HepG2 (cell line): Measurements from ENCODE around the gene RERE. TPM values are rescaled to one million over a fixed set of nuclear protein-coding genes. Genes with fewer than 3 reads are reported as not detected.

ENCODE experiments used
- ATAC-seq: fragments of 200-7000 bp; cut with Tn5 transposase; 3 replicates; pipeline ENCODE4 v1.9.1; 2020; ENCODE audit warnings: mild to moderate bottlenecking, moderate library complexity
- BruUV-seq: library from RNA; stranded (reverse); fragments of 400-500 nt; replicated peaks from 2 replicates; lab custom pipeline; 2021; lab: Mats Ljungman, UMichigan
- CTCF ChIA-PET: fragments of 300-600 bp; formaldehyde crosslinking; extraction: SDS; loops from one replicate; lab custom pipeline; 2021; ENCODE audit warnings: low total read pairs, inconsistent platforms, low intra/inter-chr PET ratio; lab: Yijun Ruan, JAX
- POLR2A ChIA-PET: fragments of 350-600 bp; sonication (Branson Sonifier 250); formaldehyde crosslinking; loops from one replicate; lab custom pipeline; 2020; ENCODE audit warnings: antibody characterized with exemption, inconsistent platforms; lab: Yijun Ruan, JAX
- DNase-seq: peaks from one replicate; pipeline ENCODE4 v3.0.0-alpha.2; 2015; ENCODE audit warnings: low spot score
- FAIRE-seq: peaks from 3 replicates; lab custom pipeline; 2011; peaks lifted over from hg19 to GRCh38; lab: Jason Lieb, UNC
- H2AFZ ChIP-seq: one replicate; pipeline ENCODE4 v1.6.1; 2011; ENCODE audit warnings: low read length, inconsistent platforms
- H3K27ac ChIP-seq: fragments of 300-600 bp; 3 replicates; pipeline ENCODE4 v1.8.0; 2011; ENCODE audit warnings: mixed run types, mild to moderate bottlenecking, mixed read lengths, low read length, inconsistent platforms; ENCODE audit not compliant: insufficient read depth; ENCODE audit errors: extremely low read length
- H3K27me3 ChIP-seq, 2 experiments: fragments of 200-600 bp in 1 of 2; 2 replicates in 1 of 2; 3 replicates in 1 of 2; pipeline versions ENCODE4 v1.6.0 to v1.8.0; 2011; ENCODE audit warnings: low read length in 2 of 2, mild to moderate bottlenecking in 2 of 2, moderate library complexity in 2 of 2, inconsistent platforms in 1 of 2; ENCODE audit not compliant: insufficient read depth in 2 of 2, control insufficient read depth in 1 of 2
- H3K36me3 ChIP-seq, 2 experiments: fragments of 200-600 bp in 1 of 2; replicated peaks in 1 of 2; 2 replicates in 1 of 2; 3 replicates in 1 of 2; pipeline versions ENCODE4 v1.5.1 to v1.8.0; 2011; ENCODE audit warnings: low read length in 2 of 2, inconsistent platforms in 1 of 2; ENCODE audit not compliant: insufficient read depth in 2 of 2, control insufficient read depth in 1 of 2
- H3K4me1 ChIP-seq: 2 replicates; pipeline ENCODE4 v1.5.1; 2012; ENCODE audit warnings: low read length, inconsistent platforms; ENCODE audit not compliant: insufficient read depth
- H3K4me2 ChIP-seq: 2 replicates; pipeline ENCODE4 v1.6.0; 2011; ENCODE audit warnings: low read depth, low read length, inconsistent platforms
- H3K4me3 ChIP-seq, 3 experiments: fragments of 200-600 bp in 1 of 3; sonication (generic), shearing (Covaris generic) in 1 of 3; replicated peaks in 1 of 3; 2 replicates each; pipeline ENCODE4 v1.5.1; 2011 to 2016; ENCODE audit warnings: low read length in 3 of 3, inconsistent platforms in 2 of 3, low read depth in 2 of 3, mild to moderate bottlenecking in 2 of 3, control low read depth in 1 of 3, mixed read lengths in 1 of 3; ENCODE audit not compliant: insufficient read depth in 1 of 3
- H3K79me2 ChIP-seq: one replicate; pipeline ENCODE4 v1.6.1; 2011; ENCODE audit warnings: low read length, inconsistent platforms; ENCODE audit not compliant: insufficient read depth
- H3K9ac ChIP-seq: 2 replicates; pipeline ENCODE4 v1.6.0; 2011; ENCODE audit warnings: mild to moderate bottlenecking, low read depth, low read length, inconsistent platforms; ENCODE audit not compliant: insufficient read depth
- H3K9me3 ChIP-seq: 2 replicates; pipeline ENCODE4 v1.5.1; 2012; ENCODE audit warnings: mild to moderate bottlenecking, low read length
- H4K20me1 ChIP-seq: 2 replicates; pipeline ENCODE4 v1.6.0; 2011; ENCODE audit warnings: inconsistent platforms, mild to moderate bottlenecking, low read length, moderate library complexity; ENCODE audit not compliant: insufficient read depth
- AHDC1 ChIP-seq: sonication (generic); formaldehyde crosslinking; IDR thresholded peaks from 2 replicates; pipeline ENCODE4 v1.5.1; 2020; ENCODE audit warnings: mild to moderate bottlenecking, missing genetic modification reagents, borderline replicate concordance
- CBX5 ChIP-seq: sonication (generic); formaldehyde crosslinking; IDR thresholded peaks from 2 replicates; pipeline ENCODE4 v1.4.0; 2020; ENCODE audit warnings: missing genetic modification reagents, borderline replicate concordance
- CCDC6 ChIP-seq: sonication (generic); formaldehyde crosslinking; IDR thresholded peaks from 2 replicates; pipeline ENCODE4 v1.8.1; 2022; ENCODE audit warnings: mild to moderate bottlenecking, missing genetic modification reagents, moderate library complexity
- FOSL1 ChIP-seq: sonication (generic); formaldehyde crosslinking; IDR thresholded peaks from 2 replicates; pipeline ENCODE4 v1.9.0; 2021; ENCODE audit warnings: missing genetic modification reagents, borderline replicate concordance
- NFKBIZ ChIP-seq: IDR thresholded peaks from 2 replicates; pipeline ENCODE4 v1.6.1; 2018; ENCODE audit warnings: missing genetic modification reagents, missing compliant biosample characterization
- SMAD3 ChIP-seq: sonication (generic); formaldehyde crosslinking; IDR thresholded peaks from 2 replicates; pipeline ENCODE4 v1.4.0; 2020; ENCODE audit warnings: missing genetic modification reagents
- WIZ ChIP-seq: sonication (generic); formaldehyde crosslinking; IDR thresholded peaks from 2 replicates; pipeline ENCODE4 v1.5.1; 2020; ENCODE audit warnings: mild to moderate bottlenecking, missing genetic modification reagents
- ZMYM3 ChIP-seq: sonication (generic); formaldehyde crosslinking; IDR thresholded peaks from 2 replicates; pipeline ENCODE4 v1.5.1; 2020; ENCODE audit warnings: mild to moderate bottlenecking, missing genetic modification reagents
- ZNF30 ChIP-seq: sonication (generic); formaldehyde crosslinking; IDR thresholded peaks from 2 replicates; pipeline ENCODE4 v1.5.0; 2020; ENCODE audit warnings: mild to moderate bottlenecking, missing genetic modification reagents
- ZNF564 ChIP-seq: sonication (generic); formaldehyde crosslinking; IDR thresholded peaks from 2 replicates; pipeline ENCODE4 v1.8.1; 2023; ENCODE audit warnings: mild to moderate bottlenecking, missing genetic modification reagents
- ZNF788 ChIP-seq: sonication (generic); formaldehyde crosslinking; IDR thresholded peaks from 2 replicates; pipeline ENCODE4 v1.5.0; 2020; ENCODE audit warnings: mild to moderate bottlenecking, missing genetic modification reagents, borderline replicate concordance
- WGBS: methylation state at CpG from one replicate; pipeline ENCODE4 v1.1.6; 2017; ENCODE audit warnings: low lambda C conversion rate; 5-methylcytosine and 5-hydroxymethylcytosine counted together
- in situ Hi-C: cut with HindIII; loops from 2 replicates; pipeline ENCODE4 v1.10.0; 2017; ENCODE audit warnings: low pct_unique_long_range_greater_than_20kb; ENCODE audit not compliant: extremely low pct_ligation_motif_present
- intact Hi-C: fragments of 100-400 bp; cut with micrococcal nuclease; formaldehyde crosslinking; loops from one replicate; pipeline ENCODE4 v1.10.0; 2022; ENCODE audit not compliant: unreplicated experiment
- polyA plus RNA-seq, 8 experiments: library from polyadenylated mRNA; depleted of rRNA in 3 of 8; stranded (reverse) in 7 of 8; unstranded in 1 of 8; fragments of >200 nt; fragmentation: Illumina TruSeq in 4 of 8; extraction: Trizol in 4 of 8; gene quantifications; 2 replicates each; pipeline versions ENCODE4 v1.2.1 to v1.2.3, GENCODE V29; 2011 to 2016; ENCODE audit warnings: low read depth in 4 of 8, missing spikeins in 1 of 8, mixed read lengths in 1 of 8; ENCODE audit not compliant: insufficient read depth in 1 of 8
- total RNA-seq, 5 experiments: library from RNA; depleted of rRNA; stranded (reverse); fragments of >200 nt; fragmentation: Illumina TruSeq; extraction: Trizol; gene quantifications; 2 replicates each; pipeline ENCODE4 v1.2.3, GENCODE V29; 2016; ENCODE audit warnings: low read depth in 1 of 5
- TF ChIP-seq, protein P1 (sequence below): sonication (generic); formaldehyde crosslinking; IDR thresholded peaks from 2 replicates; pipeline ENCODE4 v1.5.0; 2020; ENCODE audit warnings: mild to moderate bottlenecking, missing genetic modification reagents
- TF ChIP-seq, protein P2 (sequence below): sonication (generic); formaldehyde crosslinking; IDR thresholded peaks from 2 replicates; pipeline ENCODE4 v1.4.0; 2020; ENCODE audit warnings: mild to moderate bottlenecking, missing genetic modification reagents

Gene RERE
- total and polyA plus RNA-seq, 2 of the 13 experiments (the other 11 are each of a cell fraction or from before 2014, with no cell fraction given): 18.3 to 21.9 TPM

DNA sequence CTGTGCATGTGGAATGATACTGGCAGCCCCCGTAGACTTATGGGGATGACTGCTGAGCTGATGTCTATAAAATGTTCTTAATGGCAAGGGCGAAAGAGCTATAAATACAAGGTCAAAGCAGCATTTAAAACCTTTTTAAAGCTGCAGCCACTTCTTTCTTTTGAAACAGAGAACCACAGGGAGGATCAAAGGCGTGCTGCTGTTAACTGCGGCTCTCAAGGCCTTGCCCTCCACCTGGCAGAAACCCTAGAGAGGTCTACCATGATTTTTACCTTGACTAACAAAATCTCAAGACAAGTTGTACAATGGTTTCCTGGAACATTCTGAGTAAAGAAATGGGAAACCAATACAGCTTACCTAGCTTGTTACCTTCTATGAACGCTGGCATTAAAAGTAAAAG is 409.8 kb downstream of the RERE start (continued):
- no peak for TF ChIP-seq CCDC6 (CRISPR knock-in tag)
- no peak for TF ChIP-seq FOSL1 (CRISPR knock-in tag)
- TF ChIP-seq NFKBIZ: no peak
- TF ChIP-seq ZMYM3 (CRISPR knock-in tag): no peak

- Histone ChIP-seq H4K20me1 (peaks cover 44% of the 10 kb centered on the region), H3K79me2 (peaks cover 55% of the 10 kb centered on the region), H3K4me2 (no peak overlapping the region), H3K36me3 (peaks cover 18 to 53% of the 10 kb centered on the region in 2 experiments), H3K4me3 (no peak overlapping the region), H3K27ac (no peak overlapping the region), H3K27me3 (no peaks in the 10 kb centered on the region), H3K4me1 (peaks cover 19% of the 10 kb centered on the region), H3K9ac (no peak overlapping the region), H3K9me3 (no peaks in the 10 kb centered on the region), H2AFZ (no peak overlapping the region)
- DNase-seq (no peak), ATAC-seq (no peak), FAIRE-seq (no peak)
- ChIA-PET POLR2A (no interaction called here), CTCF (no interaction called here)
- BruUV-seq: no TSS peak
- in situ Hi-C loops: no loop called here
- WGBS: 98% methylated on average over 4 of the region's 4 CpGs
- intact Hi-C loops: no loop called here
- TF ChIP-seq, protein P1, sequence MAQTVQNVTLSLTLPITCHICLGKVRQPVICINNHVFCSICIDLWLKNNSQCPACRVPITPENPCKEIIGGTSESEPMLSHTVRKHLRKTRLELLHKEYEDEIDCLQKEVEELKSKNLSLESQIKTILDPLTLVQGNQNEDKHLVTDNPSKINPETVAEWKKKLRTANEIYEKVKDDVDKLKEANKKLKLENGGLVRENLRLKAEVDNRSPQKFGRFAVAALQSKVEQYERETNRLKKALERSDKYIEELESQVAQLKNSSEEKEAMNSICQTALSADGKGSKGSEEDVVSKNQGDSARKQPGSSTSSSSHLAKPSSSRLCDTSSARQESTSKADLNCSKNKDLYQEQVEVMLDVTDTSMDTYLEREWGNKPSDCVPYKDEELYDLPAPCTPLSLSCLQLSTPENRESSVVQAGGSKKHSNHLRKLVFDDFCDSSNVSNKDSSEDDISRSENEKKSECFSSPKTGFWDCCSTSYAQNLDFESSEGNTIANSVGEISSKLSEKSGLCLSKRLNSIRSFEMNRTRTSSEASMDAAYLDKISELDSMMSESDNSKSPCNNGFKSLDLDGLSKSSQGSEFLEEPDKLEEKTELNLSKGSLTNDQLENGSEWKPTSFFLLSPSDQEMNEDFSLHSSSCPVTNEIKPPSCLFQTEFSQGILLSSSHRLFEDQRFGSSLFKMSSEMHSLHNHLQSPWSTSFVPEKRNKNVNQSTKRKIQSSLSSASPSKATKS (CRISPR knock-in tag): no peak
- TF ChIP-seq SMAD3 (CRISPR knock-in tag) (no peak), ZNF788 (CRISPR knock-in tag) (no peak), AHDC1 (no peak), WIZ (CRISPR knock-in tag) (no peak), ZNF30 (no peak), ZNF564 (CRISPR knock-in tag) (no peak), CBX5 (CRISPR knock-in tag) (no peak)
- TF ChIP-seq, protein P2, sequence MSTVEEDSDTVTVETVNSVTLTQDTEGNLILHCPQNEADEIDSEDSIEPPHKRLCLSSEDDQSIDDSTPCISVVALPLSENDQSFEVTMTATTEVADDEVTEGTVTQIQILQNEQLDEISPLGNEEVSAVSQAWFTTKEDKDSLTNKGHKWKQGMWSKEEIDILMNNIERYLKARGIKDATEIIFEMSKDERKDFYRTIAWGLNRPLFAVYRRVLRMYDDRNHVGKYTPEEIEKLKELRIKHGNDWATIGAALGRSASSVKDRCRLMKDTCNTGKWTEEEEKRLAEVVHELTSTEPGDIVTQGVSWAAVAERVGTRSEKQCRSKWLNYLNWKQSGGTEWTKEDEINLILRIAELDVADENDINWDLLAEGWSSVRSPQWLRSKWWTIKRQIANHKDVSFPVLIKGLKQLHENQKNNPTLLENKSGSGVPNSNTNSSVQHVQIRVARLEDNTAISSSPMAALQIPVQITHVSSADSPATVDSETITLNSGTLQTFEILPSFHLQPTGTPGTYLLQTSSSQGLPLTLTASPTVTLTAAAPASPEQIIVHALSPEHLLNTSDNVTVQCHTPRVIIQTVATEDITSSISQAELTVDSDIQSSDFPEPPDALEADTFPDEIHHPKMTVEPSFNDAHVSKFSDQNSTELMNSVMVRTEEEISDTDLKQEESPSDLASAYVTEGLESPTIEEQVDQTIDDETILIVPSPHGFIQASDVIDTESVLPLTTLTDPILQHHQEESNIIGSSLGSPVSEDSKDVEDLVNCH (CRISPR knock-in tag): no peak
Observed at GRCh38 chr1:8406960-8407359, 410.5 kb downstream of the RERE start.
